ENCODE results near the gene LZTS2.

GRCh38 chr10:100979791-100980272 lies 19.8 kb upstream of the LZTS2 start:
- TF ChIP-seq CTCF (IDR thresholded peaks at IDR 0.05), result no peak
- TF ChIP-seq POLR2A (IDR thresholded peaks at IDR 0.05), result no peak
